Kidney (tissue), 14 donors: ENCODE measurements around the gene INAFM2. TPM values are rescaled to one million over a fixed set of nuclear protein-coding genes. Genes with fewer than 3 reads are reported as not detected.

ENCODE experiments used
- DNase-seq, 5 donors: peaks; one replicate each; pipeline ENCODE4 v3.0.0-alpha.2; 2013 to 2020
- FAIRE-seq: peaks from 2 replicates; lab custom pipeline; 2012; peaks lifted over from hg19 to GRCh38; lab: Jason Lieb, UNC
- H3K27ac ChIP-seq, 2 donors: one replicate each; pipeline ENCODE4 v1.7.0; 2013; ENCODE audit warnings: low read depth in 2 of 2, low read length in 2 of 2, inconsistent platforms in 1 of 2
- H3K27me3 ChIP-seq: one replicate; pipeline ENCODE4 v1.7.1; 2013; ENCODE audit warnings: low read length, inconsistent platforms; ENCODE audit not compliant: control insufficient read depth, insufficient read depth
- H3K36me3 ChIP-seq, 3 donors: one replicate each; pipeline versions ENCODE4 v1.7.0 to v1.7.1; 2013; ENCODE audit warnings: low read length in 3 of 3, control low read depth in 1 of 3, inconsistent platforms in 1 of 3; ENCODE audit not compliant: insufficient read depth in 3 of 3, control insufficient read depth in 2 of 3
- H3K4me1 ChIP-seq, 3 donors: one replicate each; pipeline versions ENCODE4 v1.7.0 to v1.7.1; 2013; ENCODE audit warnings: low read length in 3 of 3, inconsistent platforms in 1 of 3, low read depth in 1 of 3; ENCODE audit not compliant: control insufficient read depth in 2 of 3, insufficient read depth in 2 of 3
- H3K4me3 ChIP-seq, 3 donors: one replicate each; pipeline versions ENCODE4 v1.7.0 to v1.8.1; 2013; ENCODE audit warnings: low read length in 3 of 3, control low read depth in 1 of 3, inconsistent platforms in 1 of 3
- H3K9ac ChIP-seq, 3 donors: one replicate each; pipeline versions ENCODE4 v1.7.0 to v1.7.1; 2013; ENCODE audit warnings: low read length in 3 of 3, control low read depth in 1 of 3, inconsistent platforms in 1 of 3
- H3K9me3 ChIP-seq, 3 donors: one replicate each; pipeline versions ENCODE4 v1.7.0 to v1.7.1; 2013; ENCODE audit warnings: low read length in 3 of 3, control low read depth in 1 of 3, inconsistent platforms in 1 of 3; ENCODE audit not compliant: control insufficient read depth in 2 of 3, insufficient read depth in 1 of 3
- intact Hi-C: fragments of 100-400 bp; cut with DNase I; formaldehyde crosslinking; loops from one replicate; pipeline ENCODE4 v1.11.1; 2022
- polyA plus RNA-seq: library from polyadenylated mRNA; stranded (reverse); fragments of 350-450 nt; fragmentation: Illumina TruSeq; extraction: RNeasy Lipid Tissue Mini Kit (QIAGEN cat#74804); gene quantifications from one replicate; pipeline ENCODE4 v1.2.3, GENCODE V29; 2014; ENCODE audit warnings: low read depth, low replicate concordance; ENCODE audit not compliant: insufficient read depth
- total RNA-seq: library from RNA; stranded (reverse); fragmentation: NEBNext Ultra II Directional; extraction: Animal tissue kit (Norgen Biotek cat#: 25700); gene quantifications from one replicate; pipeline ENCODE4 v1.2.1, GENCODE V29; 2021
- TF ChIP-seq, protein P1 (sequence below): IDR thresholded peaks from 3 replicates; pipeline ENCODE4 v1.5.1; 2012; ENCODE audit warnings: mild to moderate bottlenecking, moderate library complexity, borderline replicate concordance; ENCODE audit not compliant: insufficient read depth; ENCODE audit errors: extremely low read depth
- donor health status: control.
- donor health status: control.
- donor health status: control.
- donor health status: control.
- donor health status: control.
- donor health status: DM: yes; HTN: yes; CAD: no.
- donor health status: Normal renal cell carcinoma (clear cell type).

INAFM2 gene
- total and polyA plus RNA-seq, 2 donors from 2014 or later: 14.7 to 21.6 TPM

DNA sequence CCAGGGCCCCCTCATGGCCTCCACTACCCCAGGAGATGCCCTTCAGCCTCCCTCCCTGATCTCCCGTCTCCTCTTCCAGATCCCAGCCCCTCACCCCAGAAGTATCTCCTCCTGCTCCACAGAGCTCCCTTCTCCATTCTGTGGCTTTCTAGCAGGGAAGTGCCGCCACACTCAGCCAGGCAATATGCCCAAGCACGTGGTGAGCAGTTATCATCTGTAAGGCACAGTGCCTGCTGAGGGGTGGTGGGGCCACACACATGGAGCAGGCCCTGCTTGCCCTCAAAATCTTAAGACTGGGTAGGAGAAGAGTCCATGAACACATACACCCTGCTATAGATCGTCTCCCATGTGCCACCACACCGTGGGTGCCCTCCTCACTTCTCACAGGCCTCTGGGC is 25.0 kb downstream of the INAFM2 start:
- Histone ChIP-seq H3K9ac (no peak overlapping the region), H3K9me3 (no peaks in the 10 kb centered on the region), H3K4me3 (no peak overlapping the region), H3K27ac (no peak overlapping the region), H3K36me3 (no peaks in the 10 kb centered on the region), H3K4me1 (peaks cover 0 to 3% (median 0%) of the 10 kb centered on the region in 3 donors), H3K27me3 (no peaks in the 10 kb centered on the region)
- no peak for FAIRE-seq
- TF ChIP-seq, protein P1, sequence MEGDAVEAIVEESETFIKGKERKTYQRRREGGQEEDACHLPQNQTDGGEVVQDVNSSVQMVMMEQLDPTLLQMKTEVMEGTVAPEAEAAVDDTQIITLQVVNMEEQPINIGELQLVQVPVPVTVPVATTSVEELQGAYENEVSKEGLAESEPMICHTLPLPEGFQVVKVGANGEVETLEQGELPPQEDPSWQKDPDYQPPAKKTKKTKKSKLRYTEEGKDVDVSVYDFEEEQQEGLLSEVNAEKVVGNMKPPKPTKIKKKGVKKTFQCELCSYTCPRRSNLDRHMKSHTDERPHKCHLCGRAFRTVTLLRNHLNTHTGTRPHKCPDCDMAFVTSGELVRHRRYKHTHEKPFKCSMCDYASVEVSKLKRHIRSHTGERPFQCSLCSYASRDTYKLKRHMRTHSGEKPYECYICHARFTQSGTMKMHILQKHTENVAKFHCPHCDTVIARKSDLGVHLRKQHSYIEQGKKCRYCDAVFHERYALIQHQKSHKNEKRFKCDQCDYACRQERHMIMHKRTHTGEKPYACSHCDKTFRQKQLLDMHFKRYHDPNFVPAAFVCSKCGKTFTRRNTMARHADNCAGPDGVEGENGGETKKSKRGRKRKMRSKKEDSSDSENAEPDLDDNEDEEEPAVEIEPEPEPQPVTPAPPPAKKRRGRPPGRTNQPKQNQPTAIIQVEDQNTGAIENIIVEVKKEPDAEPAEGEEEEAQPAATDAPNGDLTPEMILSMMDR: no peak
- intact Hi-C loops: no loop called here
- peak in 1 of 5 donors; percentile 48 for DNase-seq

DNA sequence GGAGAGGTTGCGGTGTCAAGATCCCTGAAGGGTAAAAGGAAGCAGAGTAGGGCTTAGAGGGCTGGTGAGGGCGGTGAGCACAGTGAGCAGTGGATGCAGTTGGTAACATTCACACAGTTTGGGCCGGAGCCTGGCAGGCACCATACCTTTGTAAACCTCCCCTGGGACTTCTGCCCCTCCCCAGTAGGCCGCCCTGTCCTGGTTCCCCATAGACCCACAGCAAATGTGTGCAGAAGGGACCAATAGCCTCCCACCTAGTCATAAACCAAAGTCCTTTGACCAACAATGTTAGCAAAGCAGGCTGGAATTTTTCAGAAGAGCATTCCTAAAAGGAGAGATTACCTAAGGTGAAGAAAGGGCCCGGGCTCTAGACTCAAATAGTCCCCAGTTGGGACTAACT is 25.7 kb downstream of the INAFM2 start:
- Histone ChIP-seq H3K27me3 (no peaks in the 10 kb centered on the region), H3K36me3 (no peaks in the 10 kb centered on the region), H3K27ac (peak overlapping the region in 1 of 2 donors; percentile 1), H3K9me3 (no peaks in the 10 kb centered on the region), H3K9ac (no peak overlapping the region), H3K4me1 (peaks cover 0 to 7% (median 0%) of the 10 kb centered on the region in 3 donors), H3K4me3 (no peak overlapping the region)
- TF ChIP-seq, protein P1: no peak
- intact Hi-C loops: no loop called here
- FAIRE-seq (no peak), DNase-seq (peak in 1 of 5 donors; percentile 48)

DNA sequence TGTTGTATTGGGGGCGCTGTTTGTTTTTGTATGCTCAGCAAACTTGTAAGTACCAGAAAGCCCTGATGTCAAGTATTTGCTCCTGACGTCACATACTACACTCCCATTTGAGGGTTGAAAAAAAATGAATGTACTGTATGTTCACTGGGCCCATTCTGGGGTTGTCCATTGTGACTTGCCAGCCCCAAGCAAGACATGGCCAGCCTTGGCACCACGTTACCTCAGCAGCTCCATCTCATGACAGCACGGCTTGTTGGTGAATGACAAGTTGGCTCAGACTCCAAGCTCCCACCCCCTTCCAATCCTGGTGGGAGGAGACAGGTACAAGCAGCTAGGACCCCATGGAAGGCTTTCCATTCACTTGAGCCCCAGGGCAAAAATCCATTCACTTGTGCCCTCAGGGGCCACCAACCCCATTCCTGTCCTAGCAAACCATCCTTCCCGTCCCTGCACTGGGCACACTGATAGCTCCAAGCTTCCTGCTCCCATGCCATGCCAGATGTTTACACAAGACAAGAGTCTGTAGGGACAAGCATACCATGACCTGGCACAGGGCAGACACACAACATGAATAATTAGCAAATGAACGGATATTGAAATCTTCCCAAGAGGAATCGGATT is 28.9 kb downstream of the INAFM2 start:
- H3K36me3 ChIP-seq: no peaks in the 10 kb centered on the region
- TF ChIP-seq, protein P1: no peak
- no peak overlapping the region for H3K9ac ChIP-seq
- H3K4me3 ChIP-seq: no peak overlapping the region
- FAIRE-seq (no peak), DNase-seq (no peak)
- intact Hi-C loops: no loop called here
- H3K4me1 ChIP-seq: peaks cover 0 to 6% (median 0%) of the 10 kb centered on the region in 3 donors
- H3K9me3 ChIP-seq: no peaks in the 10 kb centered on the region
- H3K27me3 ChIP-seq: no peaks in the 10 kb centered on the region
- H3K27ac ChIP-seq: no peak overlapping the region
